GM18858 (cell line): ENCODE measurements around the gene RET.
A peak's percentile ranks its signal among the peaks of the same experiment; 100 is the strongest.

Experiments
- ATAC-seq: cut with Tn5 transposase; IDR thresholded peaks from one replicate; pipeline ENCODE4 v1.9.1; 2021; ENCODE audit not compliant: unreplicated experiment

Gene RET

DNA sequence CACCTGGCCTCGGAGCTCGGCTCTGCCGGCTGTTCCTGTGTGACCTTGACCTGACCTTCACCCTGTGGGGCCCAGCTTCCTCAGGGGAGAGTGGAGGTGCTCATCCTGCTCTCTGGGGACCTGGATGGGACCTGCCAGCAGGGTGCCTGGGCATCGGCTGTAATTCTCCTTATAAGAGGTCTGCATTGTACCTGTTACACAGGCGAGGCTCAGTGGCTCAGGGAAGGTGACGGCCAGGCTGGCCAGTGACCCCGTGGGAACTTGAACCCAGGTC is 29.0 kb downstream of the RET start:
- ATAC-seq: no peak

DNA sequence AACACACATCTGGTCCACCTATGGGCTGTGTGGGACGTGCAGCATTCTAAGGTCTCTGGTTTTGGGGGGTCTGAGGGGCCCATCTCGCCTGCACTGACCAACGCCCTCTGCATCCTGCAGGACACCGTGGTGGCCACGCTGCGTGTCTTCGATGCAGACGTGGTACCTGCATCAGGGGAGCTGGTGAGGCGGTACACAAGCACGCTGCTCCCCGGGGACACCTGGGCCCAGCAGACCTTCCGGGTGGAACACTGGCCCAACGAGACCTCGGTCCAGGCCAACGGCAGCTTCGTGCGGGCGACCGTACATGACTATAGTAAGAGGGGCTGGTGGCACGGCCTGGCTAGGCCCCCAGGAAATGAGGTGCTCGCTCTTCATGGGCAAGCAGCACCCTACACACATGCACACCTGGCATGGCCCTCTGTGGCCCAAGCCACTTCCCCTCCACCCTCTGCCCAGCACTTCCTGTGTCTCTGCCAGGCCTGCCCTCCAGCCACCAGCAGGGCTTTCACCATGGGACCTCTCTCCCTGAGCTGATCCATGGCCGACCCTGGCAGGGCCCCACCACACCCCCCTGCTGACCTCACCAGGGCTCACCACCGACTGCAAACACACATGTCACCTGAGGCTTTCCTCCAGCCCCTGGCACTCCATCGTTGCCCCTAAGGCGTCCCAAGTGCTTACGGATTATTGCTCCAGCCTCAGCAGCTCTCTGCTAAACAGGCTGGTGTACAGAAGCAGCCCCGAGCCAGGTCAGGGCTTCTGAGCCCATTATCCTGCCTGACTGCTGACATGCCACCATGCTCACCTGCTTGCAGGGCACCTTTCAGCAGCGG is 29.6 kb downstream of the RET start:
- ATAC-seq: no peak

- ATAC-seq: no peak
Measured at GRCh38 chr10:43108951-43109350, 32.1 kb downstream of the RET start.

GRCh38 chr10:43109671-43110249 is 32.9 kb downstream of the RET start:
- ATAC-seq: no peak

- peak; percentile 60 for ATAC-seq
Measured at GRCh38 chr10:43110338-43111071, 33.6 kb downstream of the RET start.

- ATAC-seq: no peak
Measured at GRCh38 chr10:43111101-43111500, 34.2 kb downstream of the RET start.

DNA sequence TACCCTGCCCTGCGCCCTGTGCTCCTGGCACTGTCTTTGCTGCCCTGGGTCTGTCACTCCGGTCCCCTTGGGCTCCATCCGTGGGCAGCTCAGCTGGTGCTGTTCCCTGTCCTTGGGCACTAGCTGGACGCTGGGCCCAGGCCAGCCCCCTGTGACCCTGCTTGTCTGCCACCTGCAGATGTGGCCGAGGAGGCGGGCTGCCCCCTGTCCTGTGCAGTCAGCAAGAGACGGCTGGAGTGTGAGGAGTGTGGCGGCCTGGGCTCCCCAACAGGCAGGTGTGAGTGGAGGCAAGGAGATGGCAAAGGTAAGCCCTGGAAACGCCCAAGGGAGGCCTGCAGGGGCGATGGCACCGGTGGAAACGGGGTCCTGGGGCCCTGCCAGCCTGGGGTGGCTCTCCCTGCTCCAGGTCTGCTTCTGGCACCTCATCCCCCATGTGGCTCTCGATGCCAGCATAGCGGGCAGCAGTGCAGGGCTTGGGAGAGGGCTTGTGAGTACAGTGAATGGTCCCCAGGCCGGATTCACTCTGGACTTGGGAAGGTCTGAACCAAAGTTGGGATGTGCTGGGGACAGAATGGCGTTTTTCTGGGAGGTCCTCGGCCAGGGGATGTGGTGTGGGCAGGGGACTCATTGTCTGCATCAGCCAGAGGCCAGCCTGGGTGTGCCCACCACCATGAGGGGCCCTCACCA is 35.2 kb downstream of the RET start:
- ATAC-seq: no peak

DNA sequence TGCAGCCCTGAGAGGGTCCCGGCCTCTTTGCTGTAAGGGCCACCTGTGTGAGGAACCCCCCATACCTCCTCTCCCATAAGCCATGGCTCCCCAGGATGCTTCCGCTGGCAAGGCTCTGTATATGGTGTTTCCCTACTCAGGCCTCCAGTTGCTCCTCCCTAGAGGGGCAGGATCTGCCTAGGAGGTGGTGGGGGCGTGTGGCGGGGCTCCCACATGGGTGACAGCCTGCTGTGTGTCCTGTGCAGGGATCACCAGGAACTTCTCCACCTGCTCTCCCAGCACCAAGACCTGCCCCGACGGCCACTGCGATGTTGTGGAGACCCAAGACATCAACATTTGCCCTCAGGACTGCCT is 35.7 kb downstream of the RET start:
- ATAC-seq: no peak

- no peak for ATAC-seq
Measured at GRCh38 chr10:43113201-43114087, 36.6 kb downstream of the RET start.

- ATAC-seq: no peak
Measured at GRCh38 chr10:43114088-43114742, 37.3 kb downstream of the RET start.

DNA sequence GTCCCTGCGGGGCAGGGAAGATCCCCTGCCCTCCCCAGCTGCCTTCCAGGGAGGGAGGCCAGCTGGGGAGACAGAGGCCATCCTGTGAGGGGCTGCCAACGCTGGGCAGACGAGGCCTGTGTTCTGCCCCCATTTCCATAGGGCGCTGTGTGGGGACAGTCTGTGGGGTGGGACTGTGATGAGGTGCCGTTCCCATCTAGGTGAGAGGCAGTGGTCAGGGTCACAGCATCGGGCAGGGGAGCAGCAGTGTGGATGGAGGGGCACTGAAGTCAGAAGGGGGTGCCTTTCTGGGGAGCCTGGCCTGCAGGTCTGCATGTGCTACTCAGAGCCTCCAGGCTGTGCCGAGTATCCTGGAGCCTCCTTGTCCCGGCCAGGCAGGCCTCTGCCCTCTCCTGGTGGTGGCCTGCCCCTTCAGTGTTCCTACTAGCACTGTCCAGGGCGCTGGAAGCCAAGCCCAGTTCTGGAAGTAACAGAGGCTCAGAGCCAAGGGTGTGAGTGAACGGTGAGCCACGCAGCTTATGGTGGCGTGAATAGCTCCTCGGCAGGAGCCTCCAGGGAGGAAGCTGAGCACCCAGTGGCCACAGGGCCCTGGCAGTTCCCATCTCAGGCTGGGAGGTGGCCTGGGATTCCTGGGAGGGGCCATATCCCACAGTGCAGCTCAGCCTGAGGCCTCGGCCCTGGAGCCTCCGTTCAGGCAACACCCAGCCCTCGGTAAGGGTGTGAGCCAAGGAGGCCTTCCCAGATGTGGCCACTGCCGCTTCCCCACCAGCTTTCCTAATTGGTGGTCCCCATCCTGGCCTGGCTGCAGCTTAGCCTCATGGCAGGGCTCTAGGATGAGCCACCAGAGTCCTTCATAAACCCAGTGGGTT is 38.1 kb downstream of the RET start:
- no peak for ATAC-seq

- ATAC-seq: no peak
Measured at GRCh38 chr10:43115881-43116595, 39.2 kb downstream of the RET start.

- ATAC-seq: no peak
Measured at GRCh38 chr10:43116596-43116995, 39.7 kb downstream of the RET start.

DNA sequence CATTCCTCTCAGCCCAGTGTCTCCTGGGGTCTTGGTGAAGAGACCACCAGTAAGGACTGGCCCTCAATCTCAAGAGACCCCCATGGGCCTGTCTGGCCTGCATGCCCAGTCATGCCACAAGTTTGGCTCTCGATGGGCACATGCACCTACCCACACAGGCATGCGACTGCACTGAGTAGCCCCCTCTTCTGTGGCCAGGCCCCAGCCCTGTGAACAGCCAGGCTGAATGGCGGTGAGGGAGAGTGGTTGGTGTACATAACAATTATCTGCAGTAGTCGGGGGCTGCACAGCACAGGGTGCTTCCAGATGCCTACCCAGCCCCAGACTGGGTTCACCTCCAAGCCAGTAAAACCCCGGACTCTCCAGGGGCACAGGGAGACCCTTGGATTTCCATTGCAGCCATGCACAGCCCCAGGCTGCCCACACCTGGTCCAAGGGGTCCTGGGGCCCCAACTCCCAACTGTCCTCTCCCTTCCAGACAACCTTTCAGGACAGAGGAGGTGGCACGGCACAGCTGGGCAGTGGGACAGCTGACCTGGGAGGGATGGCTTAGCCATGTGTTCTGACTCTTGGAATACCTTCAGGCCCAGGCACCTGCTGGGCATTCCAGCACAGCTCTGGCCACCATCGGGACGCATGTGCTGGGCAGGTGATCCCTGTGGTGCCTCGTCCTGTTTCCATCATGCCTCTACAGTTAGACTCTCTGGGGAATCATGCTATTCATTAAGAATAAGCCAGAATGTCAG is 40.3 kb downstream of the RET start:
- no peak for ATAC-seq

- no peak for ATAC-seq
Measured at GRCh38 chr10:43117777-43118583, 41.1 kb downstream of the RET start.

- no peak for ATAC-seq
Measured at GRCh38 chr10:43118631-43119415, 42.0 kb downstream of the RET start.
